ENCODE data around the gene DGKE.

Gene DGKE

DNA sequence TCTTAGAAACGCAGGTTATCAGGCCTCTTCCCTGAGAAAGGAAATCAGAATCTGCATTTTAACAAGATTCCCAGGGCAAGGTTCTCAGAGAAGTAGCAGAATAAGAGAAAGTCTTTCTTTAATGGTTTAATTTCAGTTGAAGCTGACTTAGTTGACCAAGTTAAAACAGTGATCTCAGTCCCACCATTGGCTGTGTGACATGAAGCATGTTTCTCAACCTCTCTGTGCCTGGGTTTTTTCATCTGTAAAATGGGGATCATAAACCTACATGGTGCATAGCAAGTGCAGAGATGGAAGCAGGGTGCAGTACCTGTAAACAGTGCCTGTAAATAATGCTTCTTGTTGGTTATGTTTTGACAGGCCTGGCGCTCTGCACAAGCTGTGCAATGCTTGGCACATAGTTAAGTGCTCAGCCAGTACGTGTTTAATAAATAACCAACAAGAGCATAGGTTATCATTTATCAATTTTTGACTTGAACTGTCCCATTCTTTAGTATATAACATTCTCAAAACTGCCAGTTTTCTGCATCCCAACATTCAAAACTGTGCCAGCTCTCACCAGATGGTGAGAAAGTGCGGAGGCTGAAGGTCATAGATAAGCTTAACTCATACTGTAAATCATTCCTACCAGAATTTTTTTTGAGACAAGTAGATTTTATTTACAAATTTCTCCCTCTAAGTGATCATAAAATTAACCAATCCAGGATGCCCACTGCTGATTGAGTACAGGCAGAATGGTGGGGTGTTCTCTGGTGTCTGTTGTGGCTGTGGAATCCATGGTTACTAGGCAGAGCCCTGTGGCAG lies 7.1 kb upstream of the DGKE start:
- no peaks in the 10 kb centered on the region for H3K36me3 ChIP-seq (ENCODE audit: control insufficient read depth, insufficient read depth, low read length)
- peaks cover 2% of the 10 kb centered on the region for H3K4me1 ChIP-seq (ENCODE audit: control insufficient read depth, insufficient read depth, low read length, poor library complexity, severe bottlenecking)
- H3K4me3 ChIP-seq (ENCODE audit: insufficient read depth, low read depth, low read length, poor library complexity, severe bottlenecking) = no peak overlapping the region
- no peaks in the 10 kb centered on the region for H3K27me3 ChIP-seq (replicated peaks; ENCODE audit: control insufficient read depth, insufficient read depth, low read length, poor library complexity, severe bottlenecking)
- H3K9me3 ChIP-seq (ENCODE audit: control insufficient read depth, low read length) = no peaks in the 10 kb centered on the region
- DNase-seq = no peak
- no peak overlapping the region for H3K27ac ChIP-seq (ENCODE audit: insufficient read depth, low read length, poor library complexity, severe bottlenecking)

GRCh38 chr17:56830726-56831368 lies 3.1 kb upstream of the DGKE start:
- H3K27me3 ChIP-seq (replicated peaks; ENCODE audit: control insufficient read depth, insufficient read depth, low read length, poor library complexity, severe bottlenecking) = no peaks in the 10 kb centered on the region
- peaks cover 21% of the 10 kb centered on the region for H3K4me1 ChIP-seq (ENCODE audit: control insufficient read depth, insufficient read depth, low read length, poor library complexity, severe bottlenecking)
- H3K4me3 ChIP-seq (ENCODE audit: insufficient read depth, low read depth, low read length, poor library complexity, severe bottlenecking) = no peak overlapping the region
- no peak overlapping the region for H3K27ac ChIP-seq (ENCODE audit: insufficient read depth, low read length, poor library complexity, severe bottlenecking)
- H3K9me3 ChIP-seq (ENCODE audit: control insufficient read depth, low read length) = no peaks in the 10 kb centered on the region
- no peak for DNase-seq
- no peaks in the 10 kb centered on the region for H3K36me3 ChIP-seq (ENCODE audit: control insufficient read depth, insufficient read depth, low read length)

DNA sequence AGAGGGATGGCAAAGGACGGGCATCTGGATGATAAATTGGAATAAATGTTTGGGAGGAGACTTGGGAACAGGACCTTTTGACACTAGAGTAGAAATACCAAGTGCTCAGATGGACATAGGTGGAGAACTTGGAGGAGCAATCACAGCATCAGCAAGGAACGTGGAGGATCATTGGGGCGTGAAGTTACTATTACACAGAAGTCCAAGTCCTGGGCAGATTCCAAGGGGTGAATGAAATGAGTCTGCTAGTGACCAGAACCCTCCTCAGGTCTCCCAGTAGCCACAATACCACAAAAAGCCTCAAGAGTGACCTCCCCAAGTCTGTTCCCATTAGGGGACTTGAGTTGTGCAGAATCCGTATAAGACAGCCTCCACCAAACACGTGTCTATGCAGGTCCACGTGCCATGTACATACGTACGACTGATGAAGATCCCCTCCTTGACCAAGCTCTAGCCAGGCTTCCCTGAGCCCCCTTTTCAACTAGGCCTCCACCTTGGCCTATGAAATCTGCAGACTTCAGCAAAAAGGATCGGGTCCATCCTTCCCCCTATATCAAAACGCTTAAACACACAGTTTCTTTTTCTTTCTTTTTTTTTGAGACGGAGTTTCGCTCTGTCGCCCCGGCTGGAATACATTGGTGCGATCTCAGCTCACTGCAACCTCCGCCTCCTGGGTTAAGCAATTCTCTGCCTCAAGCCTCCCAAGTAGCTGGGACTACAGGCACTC lies 2.4 kb upstream of the DGKE start:
- peaks cover 23% of the 10 kb centered on the region for H3K4me1 ChIP-seq (ENCODE audit: control insufficient read depth, insufficient read depth, low read length, poor library complexity, severe bottlenecking)
- H3K27ac ChIP-seq (ENCODE audit: insufficient read depth, low read length, poor library complexity, severe bottlenecking) = no peak overlapping the region
- no peaks in the 10 kb centered on the region for H3K36me3 ChIP-seq (ENCODE audit: control insufficient read depth, insufficient read depth, low read length)
- no peak overlapping the region for H3K4me3 ChIP-seq (ENCODE audit: insufficient read depth, low read depth, low read length, poor library complexity, severe bottlenecking)
- H3K27me3 ChIP-seq (replicated peaks; ENCODE audit: control insufficient read depth, insufficient read depth, low read length, poor library complexity, severe bottlenecking) = no peaks in the 10 kb centered on the region
- no peak for DNase-seq
- no peaks in the 10 kb centered on the region for H3K9me3 ChIP-seq (ENCODE audit: control insufficient read depth, low read length)

DNA sequence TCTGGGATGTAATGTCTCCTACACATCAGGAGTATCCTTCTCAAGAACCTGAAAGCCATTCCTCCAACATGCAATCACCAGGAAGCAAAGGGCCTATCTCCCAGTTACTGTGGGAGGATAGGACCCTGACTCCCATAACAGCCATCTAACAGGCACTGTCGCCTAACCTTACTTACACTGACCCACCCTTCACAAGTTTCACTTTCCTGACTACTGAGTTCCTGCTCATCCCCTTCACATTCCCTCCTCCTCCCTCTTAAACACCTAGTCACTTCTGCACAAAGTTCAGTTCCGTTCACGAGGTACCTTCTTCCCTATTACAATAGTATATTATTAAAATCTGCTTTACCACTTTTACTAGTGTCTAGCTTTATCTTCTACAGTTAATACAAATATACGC lies 1.5 kb upstream of the DGKE start:
- Histone ChIP-seq H3K4me1 (ENCODE audit: control insufficient read depth, insufficient read depth, low read length, poor library complexity, severe bottlenecking) (peaks cover 23% of the 10 kb centered on the region), H3K9me3 (ENCODE audit: control insufficient read depth, low read length) (no peaks in the 10 kb centered on the region), H3K4me3 (ENCODE audit: insufficient read depth, low read depth, low read length, poor library complexity, severe bottlenecking) (peak overlapping the region; percentile 91), H3K27ac (ENCODE audit: insufficient read depth, low read length, poor library complexity, severe bottlenecking) (peak overlapping the region; percentile 83), H3K27me3 (replicated peaks; ENCODE audit: control insufficient read depth, insufficient read depth, low read length, poor library complexity, severe bottlenecking) (no peaks in the 10 kb centered on the region), H3K36me3 (ENCODE audit: control insufficient read depth, insufficient read depth, low read length) (no peaks in the 10 kb centered on the region)
- DNase-seq = no peak

- no peaks in the 10 kb centered on the region for H3K27me3 ChIP-seq (replicated peaks; ENCODE audit: control insufficient read depth, insufficient read depth, low read length, poor library complexity, severe bottlenecking)
- peaks cover 23% of the 10 kb centered on the region for H3K4me1 ChIP-seq (ENCODE audit: control insufficient read depth, insufficient read depth, low read length, poor library complexity, severe bottlenecking)
- H3K27ac ChIP-seq (ENCODE audit: insufficient read depth, low read length, poor library complexity, severe bottlenecking) = peak overlapping the region; percentile 83
- peak overlapping the region; percentile 91 for H3K4me3 ChIP-seq (ENCODE audit: insufficient read depth, low read depth, low read length, poor library complexity, severe bottlenecking)
- peak; percentile 38 to 56 (median 55) for DNase-seq
- no peaks in the 10 kb centered on the region for H3K9me3 ChIP-seq (ENCODE audit: control insufficient read depth, low read length)
- no peaks in the 10 kb centered on the region for H3K36me3 ChIP-seq (ENCODE audit: control insufficient read depth, insufficient read depth, low read length)
Observed at GRCh38 chr17:56833057-56833808, 718 bp upstream of the DGKE start.

- H3K4me1 ChIP-seq (ENCODE audit: control insufficient read depth, insufficient read depth, low read length, poor library complexity, severe bottlenecking) = peaks cover 23% of the 10 kb centered on the region
- H3K4me3 ChIP-seq (ENCODE audit: insufficient read depth, low read depth, low read length, poor library complexity, severe bottlenecking) = peak overlapping the region; percentile 91
- no peaks in the 10 kb centered on the region for H3K36me3 ChIP-seq (ENCODE audit: control insufficient read depth, insufficient read depth, low read length)
- DNase-seq = peak; percentile 42 to 63 (median 56)
- no peaks in the 10 kb centered on the region for H3K27me3 ChIP-seq (replicated peaks; ENCODE audit: control insufficient read depth, insufficient read depth, low read length, poor library complexity, severe bottlenecking)
- no peaks in the 10 kb centered on the region for H3K9me3 ChIP-seq (ENCODE audit: control insufficient read depth, low read length)
- peak overlapping the region; percentile 83 for H3K27ac ChIP-seq (ENCODE audit: insufficient read depth, low read length, poor library complexity, severe bottlenecking)
Observed at GRCh38 chr17:56834380-56835263, 671 bp downstream of the DGKE start.

DNA sequence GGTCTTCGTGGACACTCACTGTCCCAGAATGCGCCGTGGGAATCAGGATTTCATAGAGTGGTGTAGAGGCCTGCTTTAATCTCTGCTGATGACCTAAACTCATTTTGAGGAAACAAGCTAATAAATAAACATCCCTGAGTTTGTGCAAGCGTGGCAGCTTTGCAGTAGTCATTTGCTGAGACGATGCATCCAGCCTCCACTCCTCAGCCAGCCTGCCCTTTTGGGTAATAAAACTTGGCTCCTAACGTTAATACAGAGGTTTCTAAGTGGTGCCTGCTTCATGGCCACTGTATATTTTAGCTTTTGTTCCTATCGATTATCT lies 1.3 kb downstream of the DGKE start:
- Histone ChIP-seq H3K9me3 (ENCODE audit: control insufficient read depth, low read length) (no peaks in the 10 kb centered on the region), H3K36me3 (ENCODE audit: control insufficient read depth, insufficient read depth, low read length) (no peaks in the 10 kb centered on the region), H3K27me3 (replicated peaks; ENCODE audit: control insufficient read depth, insufficient read depth, low read length, poor library complexity, severe bottlenecking) (no peaks in the 10 kb centered on the region), H3K27ac (ENCODE audit: insufficient read depth, low read length, poor library complexity, severe bottlenecking) (peak overlapping the region; percentile 83), H3K4me3 (ENCODE audit: insufficient read depth, low read depth, low read length, poor library complexity, severe bottlenecking) (peak overlapping the region; percentile 91), H3K4me1 (ENCODE audit: control insufficient read depth, insufficient read depth, low read length, poor library complexity, severe bottlenecking) (peaks cover 23% of the 10 kb centered on the region)
- no peak for DNase-seq

GRCh38 chr17:56838687-56839086 lies 4.7 kb downstream of the DGKE start:
- H3K9me3 ChIP-seq (ENCODE audit: control insufficient read depth, low read length) = no peaks in the 10 kb centered on the region
- no peak for DNase-seq
- no peaks in the 10 kb centered on the region for H3K27me3 ChIP-seq (replicated peaks; ENCODE audit: control insufficient read depth, insufficient read depth, low read length, poor library complexity, severe bottlenecking)
- H3K4me3 ChIP-seq (ENCODE audit: insufficient read depth, low read depth, low read length, poor library complexity, severe bottlenecking) = no peak overlapping the region
- H3K4me1 ChIP-seq (ENCODE audit: control insufficient read depth, insufficient read depth, low read length, poor library complexity, severe bottlenecking) = peaks cover 10% of the 10 kb centered on the region
- H3K27ac ChIP-seq (ENCODE audit: insufficient read depth, low read length, poor library complexity, severe bottlenecking) = no peak overlapping the region
- H3K36me3 ChIP-seq (ENCODE audit: control insufficient read depth, insufficient read depth, low read length) = peaks cover 7% of the 10 kb centered on the region

GRCh38 chr17:56842577-56842976 lies 8.6 kb downstream of the DGKE start:
- DNase-seq = no peak
- Histone ChIP-seq H3K27me3 (replicated peaks; ENCODE audit: control insufficient read depth, insufficient read depth, low read length, poor library complexity, severe bottlenecking) (no peaks in the 10 kb centered on the region), H3K4me3 (ENCODE audit: insufficient read depth, low read depth, low read length, poor library complexity, severe bottlenecking) (no peak overlapping the region), H3K4me1 (ENCODE audit: control insufficient read depth, insufficient read depth, low read length, poor library complexity, severe bottlenecking) (no peaks in the 10 kb centered on the region), H3K36me3 (ENCODE audit: control insufficient read depth, insufficient read depth, low read length) (peaks cover 15% of the 10 kb centered on the region), H3K27ac (ENCODE audit: insufficient read depth, low read length, poor library complexity, severe bottlenecking) (no peak overlapping the region), H3K9me3 (ENCODE audit: control insufficient read depth, low read length) (no peaks in the 10 kb centered on the region)

Data from effector memory CD4-positive, alpha-beta T cell (primary cell).